Caco-2 (cell line): ENCODE results near the gene UTP4. TPM values are rescaled to one million over a fixed set of nuclear protein-coding genes. Genes with fewer than 3 reads are reported as not detected.

Source experiments
- BruUV-seq: library from RNA; stranded (reverse); fragments of 400-500 nt; replicated peaks from 2 replicates; lab custom pipeline; 2021; lab: Mats Ljungman, UMichigan
- CTCF ChIA-PET: fragments of 300-600 bp; sonication (Branson Sonifier 250); formaldehyde crosslinking; loops from one replicate; lab custom pipeline; 2022; ENCODE audit warnings: antibody characterized with exemption; lab: Charles Lee
- POLR2A ChIA-PET: fragments of 300-600 bp; sonication (Branson Sonifier 250); formaldehyde crosslinking; loops from one replicate; lab custom pipeline; 2022; ENCODE audit warnings: antibody characterized with exemption; lab: Charles Lee
- DNase-seq, 2 experiments: peaks; one replicate each; pipeline versions ENCODE4 v3.0.0 to v3.0.0-alpha.2; 2020 to 2022
- H3K27me3 ChIP-seq: replicated peaks from 2 replicates; pipeline ENCODE4 v1.6.0; 2011; ENCODE audit warnings: low read length; ENCODE audit not compliant: control insufficient read depth, insufficient read depth
- H3K36me3 ChIP-seq: 2 replicates; pipeline ENCODE4 v1.5.1; 2011; ENCODE audit warnings: low read length; ENCODE audit not compliant: control insufficient read depth, insufficient read depth
- H3K4me1 ChIP-seq: fragments of 250-450 bp; sonication (Bioruptor Pico); 2 replicates; pipeline ENCODE4 v1.5.1; 2020; ENCODE audit warnings: mild to moderate bottlenecking
- H3K4me3 ChIP-seq: 2 replicates; pipeline ENCODE4 v1.5.1; 2011; ENCODE audit warnings: low read depth, mild to moderate bottlenecking, control low read depth, low read length
- H3K9me3 ChIP-seq: fragments of 250-450 bp; sonication (Bioruptor Pico); 2 replicates; pipeline ENCODE4 v1.5.1; 2020; ENCODE audit warnings: mild to moderate bottlenecking, moderate library complexity
- H3K27ac Mint-ChIP-seq: one replicate; pipeline ENCODE4 v1.8.0; 2022; ENCODE audit warnings: mixed read lengths; ENCODE audit not compliant: unreplicated experiment
- H3K27me3 Mint-ChIP-seq: one replicate; pipeline ENCODE4 v1.8.0; 2022; ENCODE audit warnings: mixed read lengths; ENCODE audit not compliant: insufficient read depth, unreplicated experiment
- H3K36me3 Mint-ChIP-seq: one replicate; pipeline ENCODE4 v1.8.0; 2022; ENCODE audit warnings: mild to moderate bottlenecking, mixed read lengths; ENCODE audit not compliant: insufficient read depth, unreplicated experiment
- H3K4me1 Mint-ChIP-seq: one replicate; pipeline ENCODE4 v1.8.0; 2022; ENCODE audit warnings: low read depth, mixed read lengths; ENCODE audit not compliant: unreplicated experiment
- H3K4me3 Mint-ChIP-seq: one replicate; pipeline ENCODE4 v1.8.0; 2022; ENCODE audit warnings: mild to moderate bottlenecking, moderate library complexity, mixed read lengths; ENCODE audit not compliant: unreplicated experiment
- H3K9me3 Mint-ChIP-seq: one replicate; pipeline ENCODE4 v1.8.0; 2022; ENCODE audit warnings: mixed read lengths; ENCODE audit not compliant: unreplicated experiment
- intact Hi-C: fragments of 100-400 bp; cut with micrococcal nuclease; formaldehyde crosslinking; loops from one replicate; pipeline ENCODE4 v1.10.0; 2022; ENCODE audit not compliant: unreplicated experiment
- total RNA-seq: library from RNA; stranded (reverse); gene quantifications from 2 replicates; pipeline ENCODE4 v1.2.3, GENCODE V29; 2022
- TF ChIP-seq, protein P1 (sequence below), 2 experiments: fragments of 200-600 bp in 1 of 2; IDR thresholded peaks; 1 replicate in 1 of 2; 2 replicates in 1 of 2; pipeline versions ENCODE4 v1.5.1 to v1.8.0; 2011 to 2022; ENCODE audit warnings: antibody characterized with exemption in 1 of 2, control low read depth in 1 of 2, inconsistent platforms in 1 of 2, low read depth in 1 of 2, low read length in 1 of 2, mild to moderate bottlenecking in 1 of 2, moderate library complexity in 1 of 2; ENCODE audit not compliant: insufficient read depth in 1 of 2, severe bottlenecking in 1 of 2, unreplicated experiment in 1 of 2

Gene UTP4
- total RNA-seq, 1 experiment from 2014 or later: 126 TPM

- no peak overlapping the region for H3K4me3 Mint-ChIP-seq
- peaks cover 15% of the 10 kb centered on the region for H3K36me3 Mint-ChIP-seq
- no peaks in the 10 kb centered on the region for H3K27me3 ChIP-seq
- H3K9me3 Mint-ChIP-seq: no peaks in the 10 kb centered on the region
- H3K4me1 Mint-ChIP-seq: no peaks in the 10 kb centered on the region
- H3K4me1 ChIP-seq: peaks cover 8% of the 10 kb centered on the region; the same call in 1 of the 2 replicates
- no TSS peak for BruUV-seq
- ChIA-PET POLR2A (no interaction called here), CTCF (no interaction called here)
- H3K27me3 Mint-ChIP-seq: no peaks in the 10 kb centered on the region
- TF ChIP-seq, protein P1, sequence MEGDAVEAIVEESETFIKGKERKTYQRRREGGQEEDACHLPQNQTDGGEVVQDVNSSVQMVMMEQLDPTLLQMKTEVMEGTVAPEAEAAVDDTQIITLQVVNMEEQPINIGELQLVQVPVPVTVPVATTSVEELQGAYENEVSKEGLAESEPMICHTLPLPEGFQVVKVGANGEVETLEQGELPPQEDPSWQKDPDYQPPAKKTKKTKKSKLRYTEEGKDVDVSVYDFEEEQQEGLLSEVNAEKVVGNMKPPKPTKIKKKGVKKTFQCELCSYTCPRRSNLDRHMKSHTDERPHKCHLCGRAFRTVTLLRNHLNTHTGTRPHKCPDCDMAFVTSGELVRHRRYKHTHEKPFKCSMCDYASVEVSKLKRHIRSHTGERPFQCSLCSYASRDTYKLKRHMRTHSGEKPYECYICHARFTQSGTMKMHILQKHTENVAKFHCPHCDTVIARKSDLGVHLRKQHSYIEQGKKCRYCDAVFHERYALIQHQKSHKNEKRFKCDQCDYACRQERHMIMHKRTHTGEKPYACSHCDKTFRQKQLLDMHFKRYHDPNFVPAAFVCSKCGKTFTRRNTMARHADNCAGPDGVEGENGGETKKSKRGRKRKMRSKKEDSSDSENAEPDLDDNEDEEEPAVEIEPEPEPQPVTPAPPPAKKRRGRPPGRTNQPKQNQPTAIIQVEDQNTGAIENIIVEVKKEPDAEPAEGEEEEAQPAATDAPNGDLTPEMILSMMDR (IDR thresholded peaks at IDR 0.05; ENCODE audit: insufficient read depth in 1 of 2, low read depth in 1 of 2, low read length in 1 of 2, severe bottlenecking in 1 of 2, unreplicated experiment in 1 of 2): no peak
- H3K27ac Mint-ChIP-seq: no peak overlapping the region
- no peak for DNase-seq
- intact Hi-C loops: loop anchor here (10.0 kb wide), 1 partner anchor 102 kb away; no protein-coding TSS in a partner anchor
- no peak overlapping the region for H3K4me3 ChIP-seq
- H3K36me3 ChIP-seq: no peaks in the 10 kb centered on the region
- no peaks in the 10 kb centered on the region for H3K9me3 ChIP-seq
Measured at GRCh38 chr16:69182730-69183416, 50.4 kb downstream of the UTP4 start.

DNA sequence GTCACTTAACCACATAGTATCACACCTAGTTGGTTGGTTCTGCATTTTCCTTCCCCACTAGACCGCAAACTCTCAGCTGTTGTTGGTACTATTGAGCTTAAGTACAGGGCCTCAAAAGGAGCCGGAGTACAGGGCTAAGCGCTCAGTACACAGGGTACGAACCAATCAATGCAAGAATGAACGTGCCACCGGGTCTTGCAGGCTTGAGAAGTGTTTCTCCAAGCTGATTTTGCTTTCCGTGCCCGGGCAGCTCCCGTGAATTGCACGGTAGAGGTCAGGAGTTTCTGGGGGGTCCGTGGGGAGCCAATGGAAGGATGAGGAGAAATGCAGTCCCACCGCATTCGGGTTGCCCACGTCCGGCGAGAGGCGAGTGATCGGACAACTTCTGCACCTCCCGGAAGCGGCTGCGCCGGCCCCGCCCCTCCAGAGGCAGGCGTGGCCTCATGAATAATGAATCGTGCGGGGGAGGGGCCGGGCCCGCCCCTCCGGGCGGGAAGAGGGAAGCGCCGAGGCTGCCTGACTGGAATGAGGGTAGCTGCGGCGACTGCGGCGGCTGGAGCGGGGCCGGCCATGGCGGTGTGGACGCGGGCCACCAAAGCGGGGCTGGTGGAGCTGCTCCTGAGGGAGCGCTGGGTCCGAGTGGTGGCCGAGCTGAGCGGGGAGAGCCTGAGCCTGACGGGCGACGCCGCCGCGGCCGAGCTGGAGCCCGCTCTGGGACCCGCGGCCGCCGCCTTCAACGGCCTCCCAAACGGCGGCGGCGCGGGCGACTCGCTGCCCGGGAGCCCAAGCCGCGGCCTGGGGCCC is 54.4 kb downstream of the UTP4 start, which contains the start of gene SNTB2:
SNTB2 (plus strand) TSS at position 523 of the 804 bp plus-strand sequence; CDS start at position 526, 3 bp downstream.
- intact Hi-C loops: loop anchor here (1.0 to 10.0 kb wide), 2 partner anchors 98 to 124 kb away; partner anchors contain the start of gene VPS4A
- no peaks in the 10 kb centered on the region for H3K27me3 Mint-ChIP-seq
- H3K4me3 Mint-ChIP-seq: peak within 1 kb of the TSS; percentile 93
- Histone ChIP-seq H3K4me1 (peaks cover 32% of the 10 kb centered on the region), H3K9me3 (no peaks in the 10 kb centered on the region), H3K36me3 (no peaks in the 10 kb centered on the region), H3K27me3 (no peaks in the 10 kb centered on the region), H3K4me3 (peak within 1 kb of the TSS; percentile 95)
- DNase-seq: peak; percentile 95 to 98
- POLR2A ChIA-PET: interaction anchor here (0.6 to 1.2 kb wide), 9 partner anchors 12 to 1625 kb away, joined by 3 to 13 read pairs (median 4); partner anchors contain the start of genes CHTF8, CTCF and UTP4
- CTCF ChIA-PET: interaction anchor here (0.7 to 1.4 kb wide), 5 partner anchors 37 to 396 kb away, joined by 3 to 5 read pairs (median 3); no protein-coding TSS in a partner anchor
- no TSS peak for BruUV-seq
- peaks cover 24% of the 10 kb centered on the region for H3K4me1 Mint-ChIP-seq
- peaks cover 10% of the 10 kb centered on the region for H3K9me3 Mint-ChIP-seq
- H3K36me3 Mint-ChIP-seq: peaks cover 24% of the 10 kb centered on the region
- peak within 1 kb of the TSS; percentile 77 for H3K27ac Mint-ChIP-seq
- TF ChIP-seq, protein P1 (IDR thresholded peaks at IDR 0.05; ENCODE audit: insufficient read depth in 1 of 2, low read depth in 1 of 2, low read length in 1 of 2, severe bottlenecking in 1 of 2, unreplicated experiment in 1 of 2): no peak
